VCaP (cell line): ENCODE results near the gene CDA.

Experiments used
- H3K27ac ChIP-seq: fragments of 450-650 bp; 2 replicates; pipeline ENCODE4 v1.5.1; 2017
- CTCF ChIP-seq: fragments of 450-650 bp; conservative IDR thresholded peaks from 2 replicates; pipeline ENCODE4 v1.5.1; 2017; ENCODE audit warnings: mild to moderate bottlenecking, moderate library complexity

The CDA gene

DNA sequence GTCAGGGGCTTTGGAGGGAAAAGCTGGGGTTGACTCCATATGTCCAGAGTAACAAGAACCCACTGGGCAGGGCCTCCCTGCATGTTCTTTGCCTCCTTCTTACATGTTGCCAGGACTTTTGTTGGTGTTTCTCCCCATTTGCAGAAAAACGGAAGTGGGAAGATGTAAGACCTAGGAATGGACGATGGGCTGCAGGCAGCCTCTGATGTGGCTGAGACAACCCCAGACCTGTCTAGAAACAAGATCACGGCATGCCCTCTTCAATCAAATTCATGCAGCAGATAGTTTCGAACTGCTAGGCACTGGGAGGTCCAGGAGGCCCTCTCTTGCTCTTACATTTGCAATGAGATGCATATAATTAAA lies 33.2 kb upstream of the CDA start:
- TF ChIP-seq CTCF = no peak
- H3K27ac ChIP-seq = peak overlapping the region; percentile 20; the same call in 1 of the 2 replicates

DNA sequence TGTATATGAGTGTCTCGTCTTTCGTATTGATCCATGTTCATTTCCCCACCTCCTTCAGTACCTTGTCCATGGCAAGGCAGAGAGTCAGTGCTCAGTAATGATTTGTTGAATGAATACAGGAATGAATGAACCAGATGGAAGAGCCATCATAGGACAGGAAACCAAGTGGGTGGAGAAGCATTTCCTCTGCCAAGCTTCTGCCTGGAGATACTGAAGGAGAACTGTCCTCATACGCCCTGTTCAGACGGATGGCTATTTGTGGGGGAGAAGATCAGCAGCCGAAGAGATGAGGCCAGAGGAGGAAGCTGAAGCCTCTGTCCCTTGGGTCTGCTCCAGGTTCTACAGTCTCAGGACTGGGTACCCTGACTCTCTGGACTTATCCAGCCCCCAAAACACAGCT lies 30.7 kb upstream of the CDA start:
- H3K27ac ChIP-seq = no peak overlapping the region
- no peak for TF ChIP-seq CTCF

GRCh38 chr1:20560966-20561365 lies 27.9 kb upstream of the CDA start:
- no peak for TF ChIP-seq CTCF

DNA sequence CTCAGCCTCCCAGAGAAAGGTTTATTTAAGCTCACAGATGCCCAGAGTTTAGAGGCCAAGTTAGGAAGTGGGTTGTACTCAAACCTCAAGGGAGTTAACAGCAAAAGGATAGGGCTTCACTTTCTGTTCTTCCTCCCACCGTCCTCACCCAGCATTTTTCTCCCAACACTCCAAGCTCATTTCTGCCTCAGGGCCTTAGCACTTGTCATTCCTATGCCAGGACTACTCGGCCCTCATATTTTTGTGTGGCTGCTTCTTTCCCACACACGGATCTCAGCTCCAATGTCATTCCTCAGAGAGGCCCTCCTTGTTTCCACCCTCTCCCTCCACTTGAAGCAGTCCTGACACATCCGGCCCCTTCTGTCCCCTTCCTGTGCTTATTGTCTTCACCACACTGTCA lies 23.7 kb upstream of the CDA start:
- H3K27ac ChIP-seq = no peak overlapping the region
- no peak for TF ChIP-seq CTCF

More at GRCh38 chr1:20560966-20561365, 27.9 kb upstream of the CDA start:
- H3K27ac ChIP-seq = no peak overlapping the region

DNA sequence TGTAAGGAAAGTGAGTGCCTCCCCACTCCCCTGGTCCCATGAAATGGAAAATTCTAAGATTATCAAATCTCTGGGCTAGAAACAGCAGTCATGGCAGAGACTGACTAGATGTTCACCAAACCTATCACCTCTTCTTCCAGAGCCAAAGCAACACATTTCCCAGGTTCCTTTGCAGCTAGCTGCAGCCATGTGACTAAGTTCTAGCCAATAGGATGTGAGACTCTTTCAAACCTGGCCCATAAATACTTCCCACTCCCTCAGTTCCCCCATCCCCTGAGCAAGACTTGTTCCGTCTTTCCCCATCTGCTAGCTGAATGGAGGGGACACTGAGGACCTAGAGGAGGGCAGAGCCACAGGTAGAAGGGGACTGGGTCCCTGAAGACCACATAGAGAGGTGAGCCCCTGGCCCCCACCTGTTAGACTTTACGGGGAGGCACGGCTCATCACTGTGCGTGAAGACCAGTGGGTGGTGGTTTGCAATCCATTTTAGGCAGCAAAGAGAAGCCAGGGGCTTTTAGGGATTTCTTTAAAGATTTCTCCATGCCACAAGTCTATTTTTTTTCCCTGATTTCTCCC lies 19.3 kb upstream of the CDA start:
- H3K27ac ChIP-seq = no peak overlapping the region
- no peak for TF ChIP-seq CTCF

GRCh38 chr1:20571427-20571826 lies 17.5 kb upstream of the CDA start:
- H3K27ac ChIP-seq = no peak overlapping the region
- no peak for TF ChIP-seq CTCF

DNA sequence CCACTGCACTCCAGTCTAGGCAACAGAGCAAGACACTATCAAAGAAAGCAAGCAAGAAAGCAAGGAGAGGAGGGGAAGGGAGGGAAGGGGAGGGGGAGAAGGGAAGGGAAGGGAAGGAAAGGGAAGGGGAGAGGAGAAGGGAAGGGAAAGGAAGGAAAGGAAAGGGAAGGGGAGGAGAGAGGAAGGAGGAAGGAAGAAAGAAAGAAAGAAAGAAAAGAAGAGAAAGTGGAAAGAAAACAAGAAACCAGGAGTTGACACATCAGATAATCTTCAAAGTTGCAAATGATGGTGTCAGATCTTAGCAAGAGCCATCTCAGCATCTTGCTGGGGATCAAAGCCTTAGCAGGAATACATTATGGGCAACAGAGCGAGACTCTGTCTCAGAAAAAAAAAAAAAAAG lies 14.9 kb upstream of the CDA start:
- no peak for TF ChIP-seq CTCF
- no peak overlapping the region for H3K27ac ChIP-seq
